WTC11 (cell line): ENCODE results near the gene MYO6. TPM values are rescaled to one million over a fixed set of nuclear protein-coding genes. Genes with fewer than 3 reads are reported as not detected.

Experiments
- ATAC-seq: fragments of 200-7000 bp; cut with Tn5 transposase; 2 replicates; pipeline ENCODE4 v1.10.0; 2021; ENCODE audit warnings: mild to moderate bottlenecking, moderate library complexity
- CTCF ChIA-PET: fragments of 300-600 bp; sonication (Branson Sonifier 250); formaldehyde crosslinking; loops from one replicate; lab custom pipeline; 2021; ENCODE audit warnings: antibody characterized with exemption; lab: Charles Lee
- POLR2A ChIA-PET: fragments of 350-600 bp; sonication (Branson Sonifier 250); formaldehyde crosslinking; loops from one replicate; lab custom pipeline; 2021; ENCODE audit warnings: antibody characterized with exemption; lab: Charles Lee
- DNase-seq: peaks from one replicate; pipeline ENCODE4 v3.0.0; 2021; ENCODE audit warnings: low spot score
- H3K27ac Mint-ChIP-seq: 2 replicates; pipeline ENCODE4 v1.8.0; 2021; ENCODE audit warnings: mixed read lengths
- H3K27me3 Mint-ChIP-seq: 2 replicates; pipeline ENCODE4 v1.8.0; 2021; ENCODE audit warnings: low read depth, mild to moderate bottlenecking, moderate library complexity, mixed read lengths
- H3K36me3 Mint-ChIP-seq: 2 replicates; pipeline ENCODE4 v1.8.0; 2021; ENCODE audit warnings: mixed read lengths
- H3K4me1 Mint-ChIP-seq: 2 replicates; pipeline ENCODE4 v1.8.0; 2022; ENCODE audit warnings: mixed read lengths
- H3K4me3 Mint-ChIP-seq: 2 replicates; pipeline ENCODE4 v1.8.0; 2021; ENCODE audit warnings: mild to moderate bottlenecking, moderate library complexity, mixed read lengths
- H3K9me3 Mint-ChIP-seq: 2 replicates; pipeline ENCODE4 v1.8.0; 2021; ENCODE audit warnings: mixed read lengths
- CREB1 ChIP-seq: sonication (generic); formaldehyde crosslinking; IDR thresholded peaks from 2 replicates; pipeline ENCODE4 v1.8.0; 2023; ENCODE audit warnings: mild to moderate bottlenecking, missing genetic modification reagents
- GTF2I ChIP-seq: fragments of 250-450 bp; sonication (Bioruptor Pico); conservative IDR thresholded peaks from 2 replicates; pipeline ENCODE4 v1.4.0; 2021; ENCODE audit warnings: mild to moderate bottlenecking
- MLX ChIP-seq: sonication (generic); formaldehyde crosslinking; IDR thresholded peaks from 2 replicates; pipeline ENCODE4 v1.8.1; 2023; ENCODE audit warnings: mild to moderate bottlenecking, missing genetic modification reagents, moderate library complexity
- MYBL2 ChIP-seq: sonication (generic); formaldehyde crosslinking; IDR thresholded peaks from 2 replicates; pipeline ENCODE4 v1.8.1; 2023; ENCODE audit warnings: mild to moderate bottlenecking, moderate library complexity, missing genetic modification reagents
- NFATC4 ChIP-seq: fragments of 250-450 bp; sonication (Bioruptor Pico); IDR thresholded peaks from 2 replicates; pipeline ENCODE4 v1.9.0; 2021; ENCODE audit warnings: mild to moderate bottlenecking
- NFE2L1 ChIP-seq: sonication (generic); formaldehyde crosslinking; IDR thresholded peaks from 2 replicates; pipeline ENCODE4 v1.8.1; 2023; ENCODE audit warnings: missing genetic modification reagents
- NFYB ChIP-seq: sonication (generic); formaldehyde crosslinking; conservative IDR thresholded peaks from 2 replicates; pipeline ENCODE4 v1.8.0; 2022; ENCODE audit warnings: low read depth, missing genetic modification reagents
- NR1H2 ChIP-seq: sonication (generic); formaldehyde crosslinking; IDR thresholded peaks from 2 replicates; pipeline ENCODE4 v1.9.0; 2021; ENCODE audit warnings: mild to moderate bottlenecking, moderate library complexity, missing genetic modification reagents
- NR3C1 ChIP-seq: sonication (generic); formaldehyde crosslinking; conservative IDR thresholded peaks from 2 replicates; pipeline ENCODE4 v1.8.1; 2023; ENCODE audit warnings: low read depth, mild to moderate bottlenecking, missing genetic modification reagents
- PRRX2 ChIP-seq: fragments of 250-450 bp; sonication (Bioruptor Pico); IDR thresholded peaks from 2 replicates; pipeline ENCODE4 v1.8.0; 2021; ENCODE audit warnings: mild to moderate bottlenecking
- SP1 ChIP-seq: sonication (generic); formaldehyde crosslinking; conservative IDR thresholded peaks from 2 replicates; pipeline ENCODE4 v1.8.1; 2022; ENCODE audit warnings: missing genetic modification reagents
- TCF7 ChIP-seq: sonication (generic); formaldehyde crosslinking; IDR thresholded peaks from 2 replicates; pipeline ENCODE4 v1.8.0; 2022; ENCODE audit warnings: mild to moderate bottlenecking, low read depth, missing genetic modification reagents, moderate library complexity
- TP53 ChIP-seq: sonication (generic); formaldehyde crosslinking; IDR thresholded peaks from 2 replicates; pipeline ENCODE4 v1.8.1; 2023; ENCODE audit warnings: mild to moderate bottlenecking, missing genetic modification reagents
- ZNF121 ChIP-seq: sonication (generic); formaldehyde crosslinking; IDR thresholded peaks from 2 replicates; pipeline ENCODE4 v1.8.0; 2023; ENCODE audit warnings: missing genetic modification reagents
- ZNF138 ChIP-seq: sonication (generic); formaldehyde crosslinking; conservative IDR thresholded peaks from 2 replicates; pipeline ENCODE4 v1.8.1; 2022; ENCODE audit warnings: mild to moderate bottlenecking, moderate library complexity, missing genetic modification reagents
- ZNF416 ChIP-seq: fragments of 250-450 bp; sonication (Bioruptor Pico); IDR thresholded peaks from 2 replicates; pipeline ENCODE4 v1.9.0; 2021; ENCODE audit warnings: mild to moderate bottlenecking, inconsistent platforms
- total RNA-seq: library from RNA; stranded (reverse); gene quantifications from 3 replicates; pipeline ENCODE4 v1.2.3, GENCODE V29; 2021
- TF ChIP-seq, protein P1 (sequence below): sonication (generic); formaldehyde crosslinking; IDR thresholded peaks from 2 replicates; pipeline ENCODE4 v1.8.1; 2023; ENCODE audit warnings: mild to moderate bottlenecking, missing genetic modification reagents
- TF ChIP-seq, protein P2 (sequence below): sonication (generic); formaldehyde crosslinking; IDR thresholded peaks from 2 replicates; pipeline ENCODE4 v1.8.1; 2023; ENCODE audit warnings: mild to moderate bottlenecking, missing genetic modification reagents
- TF ChIP-seq, protein P3 (sequence below): sonication (generic); formaldehyde crosslinking; IDR thresholded peaks from 2 replicates; pipeline ENCODE4 v1.8.0; 2023; ENCODE audit warnings: mild to moderate bottlenecking, missing genetic modification reagents
- TF ChIP-seq, protein P4 (sequence below): sonication (generic); formaldehyde crosslinking; conservative IDR thresholded peaks from 2 replicates; pipeline ENCODE4 v1.8.1; 2023; ENCODE audit warnings: mild to moderate bottlenecking, low read depth, missing genetic modification reagents, moderate library complexity

MYO6 gene
- total RNA-seq, 1 experiment from 2014 or later = 32.6 TPM

DNA sequence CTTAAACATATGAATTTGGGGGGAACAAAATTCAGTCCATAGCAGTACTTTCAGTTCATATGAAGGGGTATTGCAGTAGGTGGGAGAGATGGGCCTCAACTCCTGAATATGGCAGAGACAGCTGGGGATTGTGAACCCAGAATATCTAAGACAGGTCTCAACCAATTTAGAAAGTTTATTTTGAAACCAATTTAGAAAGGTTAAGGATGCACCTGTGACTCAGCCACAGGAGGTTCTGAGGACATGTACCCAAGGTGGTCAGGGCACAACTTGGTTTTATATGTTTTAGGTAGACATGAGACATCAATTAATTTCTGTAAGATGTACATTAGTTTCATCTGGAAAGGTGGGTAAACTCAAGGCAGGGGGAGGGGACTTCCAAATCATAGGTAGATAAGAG lies 59.5 kb downstream of the MYO6 start (continued):
- TF ChIP-seq ZNF138 (CRISPR knock-in tag) (no peak), NFATC4 (CRISPR knock-in tag) (no peak)
- TF ChIP-seq, protein P1, sequence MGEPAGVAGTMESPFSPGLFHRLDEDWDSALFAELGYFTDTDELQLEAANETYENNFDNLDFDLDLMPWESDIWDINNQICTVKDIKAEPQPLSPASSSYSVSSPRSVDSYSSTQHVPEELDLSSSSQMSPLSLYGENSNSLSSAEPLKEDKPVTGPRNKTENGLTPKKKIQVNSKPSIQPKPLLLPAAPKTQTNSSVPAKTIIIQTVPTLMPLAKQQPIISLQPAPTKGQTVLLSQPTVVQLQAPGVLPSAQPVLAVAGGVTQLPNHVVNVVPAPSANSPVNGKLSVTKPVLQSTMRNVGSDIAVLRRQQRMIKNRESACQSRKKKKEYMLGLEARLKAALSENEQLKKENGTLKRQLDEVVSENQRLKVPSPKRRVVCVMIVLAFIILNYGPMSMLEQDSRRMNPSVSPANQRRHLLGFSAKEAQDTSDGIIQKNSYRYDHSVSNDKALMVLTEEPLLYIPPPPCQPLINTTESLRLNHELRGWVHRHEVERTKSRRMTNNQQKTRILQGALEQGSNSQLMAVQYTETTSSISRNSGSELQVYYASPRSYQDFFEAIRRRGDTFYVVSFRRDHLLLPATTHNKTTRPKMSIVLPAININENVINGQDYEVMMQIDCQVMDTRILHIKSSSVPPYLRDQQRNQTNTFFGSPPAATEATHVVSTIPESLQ = no peak

DNA sequence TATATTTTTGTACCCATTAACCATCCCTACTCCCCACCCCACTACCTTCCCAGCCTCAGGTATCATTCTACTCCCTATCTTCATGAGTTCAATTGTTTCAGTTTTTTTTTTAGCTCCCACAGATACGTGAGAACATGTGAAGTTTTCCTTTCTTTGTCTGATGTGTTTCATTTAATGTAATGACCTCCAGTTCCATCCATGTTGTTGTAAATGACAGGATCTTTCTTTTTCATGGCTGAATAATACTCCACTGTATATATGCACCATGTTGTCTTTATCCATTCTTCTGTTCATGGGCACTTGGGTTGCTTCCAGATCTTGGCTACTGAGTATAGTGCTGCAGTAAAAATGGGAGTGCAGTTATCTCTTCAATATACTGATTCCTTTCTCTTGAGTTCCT lies 63.5 kb downstream of the MYO6 start:
- H3K27me3 Mint-ChIP-seq = no peaks in the 10 kb centered on the region
- POLR2A ChIA-PET = no interaction called here
- no peak for DNase-seq
- H3K27ac Mint-ChIP-seq = no peak overlapping the region
- TF ChIP-seq SP1 (CRISPR knock-in tag) (no peak), TP53 (CRISPR knock-in tag) (no peak)
- TF ChIP-seq, protein P2, sequence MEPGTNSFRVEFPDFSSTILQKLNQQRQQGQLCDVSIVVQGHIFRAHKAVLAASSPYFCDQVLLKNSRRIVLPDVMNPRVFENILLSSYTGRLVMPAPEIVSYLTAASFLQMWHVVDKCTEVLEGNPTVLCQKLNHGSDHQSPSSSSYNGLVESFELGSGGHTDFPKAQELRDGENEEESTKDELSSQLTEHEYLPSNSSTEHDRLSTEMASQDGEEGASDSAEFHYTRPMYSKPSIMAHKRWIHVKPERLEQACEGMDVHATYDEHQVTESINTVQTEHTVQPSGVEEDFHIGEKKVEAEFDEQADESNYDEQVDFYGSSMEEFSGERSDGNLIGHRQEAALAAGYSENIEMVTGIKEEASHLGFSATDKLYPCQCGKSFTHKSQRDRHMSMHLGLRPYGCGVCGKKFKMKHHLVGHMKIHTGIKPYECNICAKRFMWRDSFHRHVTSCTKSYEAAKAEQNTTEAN (CRISPR knock-in tag) = no peak
- TF ChIP-seq, protein P3, sequence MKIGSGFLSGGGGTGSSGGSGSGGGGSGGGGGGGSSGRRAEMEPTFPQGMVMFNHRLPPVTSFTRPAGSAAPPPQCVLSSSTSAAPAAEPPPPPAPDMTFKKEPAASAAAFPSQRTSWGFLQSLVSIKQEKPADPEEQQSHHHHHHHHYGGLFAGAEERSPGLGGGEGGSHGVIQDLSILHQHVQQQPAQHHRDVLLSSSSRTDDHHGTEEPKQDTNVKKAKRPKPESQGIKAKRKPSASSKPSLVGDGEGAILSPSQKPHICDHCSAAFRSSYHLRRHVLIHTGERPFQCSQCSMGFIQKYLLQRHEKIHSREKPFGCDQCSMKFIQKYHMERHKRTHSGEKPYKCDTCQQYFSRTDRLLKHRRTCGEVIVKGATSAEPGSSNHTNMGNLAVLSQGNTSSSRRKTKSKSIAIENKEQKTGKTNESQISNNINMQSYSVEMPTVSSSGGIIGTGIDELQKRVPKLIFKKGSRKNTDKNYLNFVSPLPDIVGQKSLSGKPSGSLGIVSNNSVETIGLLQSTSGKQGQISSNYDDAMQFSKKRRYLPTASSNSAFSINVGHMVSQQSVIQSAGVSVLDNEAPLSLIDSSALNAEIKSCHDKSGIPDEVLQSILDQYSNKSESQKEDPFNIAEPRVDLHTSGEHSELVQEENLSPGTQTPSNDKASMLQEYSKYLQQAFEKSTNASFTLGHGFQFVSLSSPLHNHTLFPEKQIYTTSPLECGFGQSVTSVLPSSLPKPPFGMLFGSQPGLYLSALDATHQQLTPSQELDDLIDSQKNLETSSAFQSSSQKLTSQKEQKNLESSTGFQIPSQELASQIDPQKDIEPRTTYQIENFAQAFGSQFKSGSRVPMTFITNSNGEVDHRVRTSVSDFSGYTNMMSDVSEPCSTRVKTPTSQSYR (CRISPR knock-in tag) = no peak
- TF ChIP-seq, all 79 proteins: peak for 0
- Mint-ChIP-seq H3K9me3 (peaks cover 15% of the 10 kb centered on the region), H3K4me3 (no peak overlapping the region), H3K36me3 (peaks cover 14% of the 10 kb centered on the region), H3K4me1 (peaks cover 26% of the 10 kb centered on the region)
- no peak for ATAC-seq
- CTCF ChIA-PET = no interaction called here

GRCh38 chr6:75813476-75814250 lies 64.6 kb downstream of the MYO6 start:
- Mint-ChIP-seq H3K36me3 (peaks cover 7% of the 10 kb centered on the region; the same call in 1 of the 2 replicates), H3K4me1 (peaks cover 26% of the 10 kb centered on the region)
- TF ChIP-seq ZNF416 (no peak), MYBL2 (CRISPR knock-in tag) (no peak), NR1H2 (CRISPR knock-in tag) (no peak), NR3C1 (no peak), MLX (CRISPR knock-in tag) (no peak), TP53 (CRISPR knock-in tag) (no peak), NFYB (CRISPR knock-in tag) (no peak), PRRX2 (CRISPR knock-in tag) (no peak), ZNF121 (CRISPR knock-in tag) (no peak), CREB1 (CRISPR knock-in tag) (no peak), TCF7 (no peak), GTF2I (CRISPR knock-in tag) (no peak), NFE2L1 (CRISPR knock-in tag) (no peak)
- TF ChIP-seq, protein P4, sequence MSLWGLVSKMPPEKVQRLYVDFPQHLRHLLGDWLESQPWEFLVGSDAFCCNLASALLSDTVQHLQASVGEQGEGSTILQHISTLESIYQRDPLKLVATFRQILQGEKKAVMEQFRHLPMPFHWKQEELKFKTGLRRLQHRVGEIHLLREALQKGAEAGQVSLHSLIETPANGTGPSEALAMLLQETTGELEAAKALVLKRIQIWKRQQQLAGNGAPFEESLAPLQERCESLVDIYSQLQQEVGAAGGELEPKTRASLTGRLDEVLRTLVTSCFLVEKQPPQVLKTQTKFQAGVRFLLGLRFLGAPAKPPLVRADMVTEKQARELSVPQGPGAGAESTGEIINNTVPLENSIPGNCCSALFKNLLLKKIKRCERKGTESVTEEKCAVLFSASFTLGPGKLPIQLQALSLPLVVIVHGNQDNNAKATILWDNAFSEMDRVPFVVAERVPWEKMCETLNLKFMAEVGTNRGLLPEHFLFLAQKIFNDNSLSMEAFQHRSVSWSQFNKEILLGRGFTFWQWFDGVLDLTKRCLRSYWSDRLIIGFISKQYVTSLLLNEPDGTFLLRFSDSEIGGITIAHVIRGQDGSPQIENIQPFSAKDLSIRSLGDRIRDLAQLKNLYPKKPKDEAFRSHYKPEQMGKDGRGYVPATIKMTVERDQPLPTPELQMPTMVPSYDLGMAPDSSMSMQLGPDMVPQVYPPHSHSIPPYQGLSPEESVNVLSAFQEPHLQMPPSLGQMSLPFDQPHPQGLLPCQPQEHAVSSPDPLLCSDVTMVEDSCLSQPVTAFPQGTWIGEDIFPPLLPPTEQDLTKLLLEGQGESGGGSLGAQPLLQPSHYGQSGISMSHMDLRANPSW (CRISPR knock-in tag) = no peak
- TF ChIP-seq, protein P3 (CRISPR knock-in tag) = no peak
- TF ChIP-seq, all 79 proteins: peak for 0
- H3K4me3 Mint-ChIP-seq = no peak overlapping the region
- POLR2A ChIA-PET = no interaction called here
- CTCF ChIA-PET = interaction anchor here (0.9 kb wide), 1 partner anchor 79 kb away, joined by 3 read pairs; no protein-coding TSS in a partner anchor
- 0 out of 2 replicates have a peak overlapping the region, but pooled peaks have one; percentile 12 for H3K27ac Mint-ChIP-seq
- H3K9me3 Mint-ChIP-seq = peaks cover 4% of the 10 kb centered on the region
- ATAC-seq (peak; percentile 57), DNase-seq (no peak)
- H3K27me3 Mint-ChIP-seq = no peaks in the 10 kb centered on the region
